Activated T-helper 2 cell treated with anti-CD3 and anti-CD28 coated beads, Interferon-gamma antibody, Interleukin-2, Interleukin-4, amounts not matched to agents 10 μg/mL and 5 μg/mL and 100 μg/mL, durations not matched to agents 14 hours and 24 hours and 36 hours (primary cell): ENCODE measurements around the gene EVA1C. TPM values are rescaled to one million over a fixed set of nuclear protein-coding genes. Genes with fewer than 3 reads are reported as not detected.
A peak's percentile ranks its signal among the peaks of the same experiment; 100 is the strongest.
"Not testable (repeated sequence)": the region's sequence is repeated elsewhere in the genome, so short reads cannot be mapped to it uniquely, and the experiment has no call there.

Experiments used
- DNase-seq: peaks from one replicate; pipeline ENCODE4 v3.0.0; 2021; ENCODE audit warnings: low spot score
- H3K27ac Mint-ChIP-seq: one replicate; pipeline ENCODE4 v1.8.0; 2021; ENCODE audit warnings: mixed read lengths
- H3K27me3 Mint-ChIP-seq: one replicate; pipeline ENCODE4 v1.8.0; 2021; ENCODE audit warnings: low read depth, mixed read lengths
- H3K36me3 Mint-ChIP-seq: one replicate; pipeline ENCODE4 v1.8.0; 2021; ENCODE audit warnings: low read depth, mixed read lengths
- H3K4me1 Mint-ChIP-seq: one replicate; pipeline ENCODE4 v1.8.0; 2021; ENCODE audit warnings: low read depth, mixed read lengths
- H3K4me3 Mint-ChIP-seq: one replicate; pipeline ENCODE4 v1.8.0; 2021; ENCODE audit warnings: low read depth, mild to moderate bottlenecking, moderate library complexity, mixed read lengths
- H3K9me3 Mint-ChIP-seq: one replicate; pipeline ENCODE4 v1.8.0; 2021; ENCODE audit warnings: mixed read lengths
- intact Hi-C: fragments of 100-400 bp; cut with micrococcal nuclease; formaldehyde crosslinking; loops from one replicate; pipeline ENCODE4 v1.15.1; 2023
- total RNA-seq: library from RNA; stranded (reverse); gene quantifications from 2 replicates; pipeline ENCODE4 v1.2.3, GENCODE V29; 2022

EVA1C gene, protein sequence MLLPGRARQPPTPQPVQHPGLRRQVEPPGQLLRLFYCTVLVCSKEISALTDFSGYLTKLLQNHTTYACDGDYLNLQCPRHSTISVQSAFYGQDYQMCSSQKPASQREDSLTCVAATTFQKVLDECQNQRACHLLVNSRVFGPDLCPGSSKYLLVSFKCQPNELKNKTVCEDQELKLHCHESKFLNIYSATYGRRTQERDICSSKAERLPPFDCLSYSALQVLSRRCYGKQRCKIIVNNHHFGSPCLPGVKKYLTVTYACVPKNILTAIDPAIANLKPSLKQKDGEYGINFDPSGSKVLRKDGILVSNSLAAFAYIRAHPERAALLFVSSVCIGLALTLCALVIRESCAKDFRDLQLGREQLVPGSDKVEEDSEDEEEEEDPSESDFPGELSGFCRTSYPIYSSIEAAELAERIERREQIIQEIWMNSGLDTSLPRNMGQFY
- 8.1 and 8.4 TPM in 2 replicates for total RNA-seq

DNA sequence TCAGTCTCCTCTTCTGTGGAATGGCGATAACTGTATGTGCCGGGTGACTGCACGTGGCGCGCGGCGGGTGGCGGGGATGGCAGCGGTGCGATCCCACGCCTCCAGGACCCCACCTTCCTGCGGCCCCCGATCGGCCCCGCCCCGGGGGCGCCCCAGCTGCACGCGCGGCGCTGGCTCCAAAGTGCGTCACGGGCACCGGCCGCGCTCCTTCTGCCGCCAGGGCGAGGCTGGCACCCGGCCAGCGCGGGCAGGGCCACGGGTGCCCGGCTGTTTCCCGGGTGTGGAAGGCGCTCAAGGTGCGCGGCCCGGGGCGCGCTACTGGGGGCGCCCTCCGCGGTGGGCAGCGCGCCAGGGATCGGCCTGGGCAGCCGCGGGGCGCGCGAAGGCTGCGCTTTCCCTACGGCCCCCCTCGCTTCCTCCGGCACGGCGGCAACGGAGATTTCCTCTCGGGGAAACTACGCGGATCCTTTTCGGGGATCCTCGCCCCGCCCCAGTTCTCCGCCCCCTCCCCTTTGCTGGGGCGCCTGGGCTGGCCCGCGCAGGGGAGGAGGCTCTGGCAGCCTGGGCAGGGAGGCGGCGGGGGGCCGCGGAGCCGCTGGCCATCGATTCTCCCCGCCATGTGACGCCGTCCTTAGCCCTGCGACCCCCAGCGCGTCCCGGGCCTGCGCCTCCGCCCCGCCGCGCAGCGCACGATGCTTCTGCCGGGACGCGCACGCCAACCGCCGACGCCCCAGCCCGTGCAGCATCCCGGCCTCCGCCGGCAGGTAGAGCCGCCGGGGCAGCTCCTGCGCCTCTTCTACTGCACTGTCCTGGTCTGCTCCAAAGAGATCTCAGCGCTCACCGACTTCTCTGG, at the start of gene EVA1C:
Gene EVA1C, plus strand, starts transcription at position 545 of the 853 bp plus-strand sequence. Its CDS starts 148 bp downstream, at position 693.
- Mint-ChIP-seq H3K27me3 (no peaks in the 10 kb centered on the region), H3K36me3 (no peaks in the 10 kb centered on the region), H3K4me3 (peak within 1 kb of the TSS; percentile 93), H3K4me1 (peaks cover 17% of the 10 kb centered on the region), H3K9me3 (no peaks in the 10 kb centered on the region), H3K27ac (peak within 1 kb of the TSS; percentile 91)
- DNase-seq = peak; percentile 34
- intact Hi-C loops = loop anchor here (5.0 kb wide), 4 partner anchors 80 to 360 kb away; partner anchors contain the start of genes MIS18A, PAXBP1 and SYNJ1

DNA sequence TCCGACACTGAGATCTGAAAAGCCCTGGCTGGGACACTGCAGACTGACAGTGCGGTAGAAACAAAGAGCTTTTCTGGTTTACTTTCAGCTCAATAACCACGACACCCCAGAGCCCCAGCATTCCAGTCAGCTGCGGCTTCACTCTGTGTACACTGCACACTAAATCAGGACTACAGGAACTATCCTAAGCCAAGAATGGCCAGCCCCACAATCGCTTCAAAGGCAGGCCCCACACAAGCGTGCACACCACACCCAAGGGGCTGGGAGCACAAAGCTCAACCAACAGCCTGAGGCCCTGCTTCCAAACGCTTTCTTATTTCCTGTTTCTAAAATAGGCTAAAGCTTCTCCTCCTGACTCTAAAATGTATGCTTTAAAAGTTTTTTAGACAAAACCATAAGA, 48.1 kb upstream of the EVA1C start:
- no peaks in the 10 kb centered on the region for H3K4me1 Mint-ChIP-seq
- H3K4me3 Mint-ChIP-seq = no peak overlapping the region
- no peak for DNase-seq
- H3K36me3 Mint-ChIP-seq = peaks cover 86% of the 10 kb centered on the region
- H3K27ac Mint-ChIP-seq = no peak overlapping the region
- no peaks in the 10 kb centered on the region for H3K27me3 Mint-ChIP-seq
- intact Hi-C loops = no loop called here
- no peaks in the 10 kb centered on the region for H3K9me3 Mint-ChIP-seq

DNA sequence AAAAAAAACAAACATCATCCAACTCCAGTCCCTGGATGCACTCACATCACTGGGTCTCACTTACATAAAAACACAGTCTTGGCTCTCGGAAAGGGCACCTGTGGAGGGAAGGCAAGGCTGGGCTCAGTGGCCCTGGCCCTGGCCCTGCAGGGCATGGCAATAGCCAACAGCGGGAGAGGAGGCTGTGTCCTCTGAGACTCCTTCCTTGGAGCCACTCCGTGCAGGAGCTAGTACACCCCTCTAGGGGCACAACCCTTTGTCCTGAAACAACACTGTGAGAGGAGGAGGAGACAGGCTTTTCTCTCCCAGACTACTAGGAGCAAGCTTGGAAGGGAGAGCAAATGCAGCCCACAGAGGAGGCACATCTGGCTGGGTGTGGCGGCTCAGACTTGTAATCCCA, 47.7 kb upstream of the EVA1C start:
- Mint-ChIP-seq H3K9me3 (no peaks in the 10 kb centered on the region), H3K36me3 (peaks cover 86% of the 10 kb centered on the region), H3K27ac (no peak overlapping the region), H3K4me1 (no peaks in the 10 kb centered on the region), H3K27me3 (no peaks in the 10 kb centered on the region), H3K4me3 (no peak overlapping the region)
- intact Hi-C loops = no loop called here
- DNase-seq = no peak

DNA sequence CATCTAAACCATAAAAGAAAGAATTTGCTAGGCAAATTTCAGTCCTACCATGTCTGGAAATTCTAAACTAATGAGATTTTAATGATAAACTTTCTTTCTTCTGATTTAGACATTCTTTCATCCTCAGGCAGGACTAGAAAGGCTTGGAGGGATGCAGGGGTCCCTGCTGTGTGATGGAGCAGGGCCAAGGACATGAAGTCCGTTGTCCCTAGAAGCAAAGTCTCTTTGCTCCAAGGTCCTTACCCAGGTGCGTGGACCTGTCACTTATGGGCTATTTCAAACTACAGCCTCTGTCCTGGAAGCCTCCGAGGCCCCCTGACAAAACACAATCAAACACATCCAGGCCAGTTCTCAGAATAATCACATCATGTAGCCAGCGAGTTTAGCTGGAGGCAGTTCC, 46.3 kb upstream of the EVA1C start:
- intact Hi-C loops = no loop called here
- Mint-ChIP-seq H3K9me3 (no peaks in the 10 kb centered on the region), H3K4me3 (no peak overlapping the region), H3K27ac (no peak overlapping the region), H3K36me3 (peaks cover 82% of the 10 kb centered on the region), H3K4me1 (no peaks in the 10 kb centered on the region), H3K27me3 (no peaks in the 10 kb centered on the region)
- DNase-seq = no peak

DNA sequence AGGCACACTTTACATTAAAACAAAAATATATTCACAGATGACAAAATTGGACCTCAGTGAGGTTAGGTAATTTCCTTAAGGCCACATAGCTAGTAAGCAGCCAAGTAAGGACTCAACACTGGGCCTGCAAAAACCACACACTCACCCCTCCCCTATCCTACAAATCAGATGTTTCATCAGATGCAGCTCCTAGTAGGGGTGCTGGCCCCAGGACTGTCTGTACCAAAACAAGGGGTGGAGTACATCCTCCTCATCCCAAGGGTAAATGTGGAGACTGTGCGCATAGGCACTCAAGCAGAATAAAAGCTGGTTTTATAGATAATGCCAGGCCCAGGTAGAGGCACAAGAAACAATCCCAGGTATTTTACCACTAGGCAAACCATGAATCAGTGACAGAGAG, 45.3 kb upstream of the EVA1C start:
- DNase-seq = no peak
- H3K27ac Mint-ChIP-seq = no peak overlapping the region
- intact Hi-C loops = no loop called here
- no peaks in the 10 kb centered on the region for H3K27me3 Mint-ChIP-seq
- H3K36me3 Mint-ChIP-seq = peaks cover 83% of the 10 kb centered on the region
- H3K4me3 Mint-ChIP-seq = no peak overlapping the region
- H3K9me3 Mint-ChIP-seq = no peaks in the 10 kb centered on the region
- H3K4me1 Mint-ChIP-seq = peaks cover 9% of the 10 kb centered on the region

DNA sequence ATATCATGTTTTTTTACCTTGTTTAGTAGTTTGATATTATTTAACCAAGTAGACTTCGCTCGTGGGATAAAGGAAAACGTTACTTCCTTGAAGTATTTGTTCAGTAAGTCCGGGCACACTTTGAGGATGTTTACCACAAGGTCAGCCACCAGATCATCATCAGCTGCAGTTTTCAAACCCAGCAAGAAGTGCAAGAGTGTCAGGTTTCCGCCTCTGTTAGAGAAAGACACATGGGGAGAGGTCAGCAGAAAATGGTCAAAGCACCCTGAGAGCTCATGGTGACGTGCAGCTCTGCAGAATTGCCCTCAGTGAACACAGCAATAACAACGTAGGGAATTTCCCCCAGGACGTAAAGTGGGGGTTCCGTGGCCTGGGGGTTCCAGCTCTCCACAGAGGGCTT, 44.1 kb upstream of the EVA1C start:
- Mint-ChIP-seq H3K9me3 (no peaks in the 10 kb centered on the region), H3K4me3 (no peak overlapping the region), H3K27ac (no peak overlapping the region), H3K27me3 (no peaks in the 10 kb centered on the region), H3K4me1 (peaks cover 10% of the 10 kb centered on the region), H3K36me3 (peaks cover 83% of the 10 kb centered on the region)
- intact Hi-C loops = no loop called here
- no peak for DNase-seq

DNA sequence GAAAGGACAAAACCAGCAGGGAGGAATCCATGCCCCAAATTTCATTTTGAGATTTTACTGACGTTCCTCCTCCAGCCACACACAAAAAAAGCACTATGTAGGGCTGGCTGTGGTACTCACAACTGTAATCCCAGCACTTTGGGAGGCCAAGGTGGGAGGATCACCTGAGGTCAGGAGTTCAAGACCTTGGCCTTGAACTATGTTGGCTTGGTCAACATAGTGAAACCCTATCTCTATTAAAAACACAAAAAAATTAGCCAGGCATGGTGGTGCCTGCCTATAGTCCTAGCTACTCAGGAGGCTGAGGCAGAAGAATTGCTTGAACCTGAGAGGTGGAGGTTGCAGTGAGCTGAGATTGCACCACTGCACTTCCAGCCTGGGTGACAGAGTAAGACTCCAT, 43.5 kb upstream of the EVA1C start:
- H3K4me3 Mint-ChIP-seq, DNase-seq, intact Hi-C loops, H3K9me3 Mint-ChIP-seq, H3K27me3 Mint-ChIP-seq: not testable (repeated sequence)
- H3K36me3 Mint-ChIP-seq = peaks cover 79% of the 10 kb centered on the region
- H3K27ac Mint-ChIP-seq = peak overlapping the region; percentile 43
- H3K4me1 Mint-ChIP-seq = peaks cover 10% of the 10 kb centered on the region

DNA sequence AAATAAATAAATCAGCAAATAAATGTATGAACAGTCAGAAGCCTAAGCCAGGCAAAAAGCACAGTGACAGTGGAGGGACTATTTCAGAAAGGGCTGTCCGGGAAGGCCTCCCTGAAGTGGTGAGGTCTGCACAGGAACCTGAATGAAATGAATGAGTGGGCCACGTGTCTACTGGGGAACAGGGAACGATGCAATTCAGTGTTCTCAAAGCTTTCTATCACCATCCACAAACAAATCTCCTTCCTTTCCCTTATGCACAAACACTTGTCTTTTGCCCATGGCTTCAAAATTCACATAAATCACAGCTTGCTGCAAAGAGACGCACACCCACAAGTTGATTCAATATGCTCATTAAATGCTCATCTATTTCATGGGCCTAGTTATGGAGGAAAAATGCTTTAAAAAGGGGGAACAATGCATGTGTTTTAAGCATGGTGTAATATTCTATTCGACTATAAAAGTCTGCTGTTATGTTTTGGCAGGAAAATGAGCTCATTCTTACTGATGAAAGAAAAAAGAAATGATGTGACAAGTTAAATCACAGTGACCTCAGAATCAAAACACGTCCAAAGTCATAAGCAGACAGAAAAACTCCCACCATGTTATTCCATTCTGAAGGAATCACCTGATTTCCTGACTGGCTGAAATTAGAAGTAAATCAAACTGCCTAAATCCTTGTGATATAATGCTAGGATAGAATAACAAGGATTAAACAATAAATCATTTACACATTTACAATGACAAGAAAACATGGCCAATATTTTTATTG, 41.3 kb upstream of the EVA1C start:
- H3K36me3 Mint-ChIP-seq = peaks cover 82% of the 10 kb centered on the region
- H3K9me3 Mint-ChIP-seq = no peaks in the 10 kb centered on the region
- H3K4me1 Mint-ChIP-seq = peaks cover 10% of the 10 kb centered on the region
- intact Hi-C loops = no loop called here
- no peak overlapping the region for H3K4me3 Mint-ChIP-seq
- DNase-seq = no peak
- H3K27ac Mint-ChIP-seq = no peak overlapping the region
- H3K27me3 Mint-ChIP-seq = no peaks in the 10 kb centered on the region

DNA sequence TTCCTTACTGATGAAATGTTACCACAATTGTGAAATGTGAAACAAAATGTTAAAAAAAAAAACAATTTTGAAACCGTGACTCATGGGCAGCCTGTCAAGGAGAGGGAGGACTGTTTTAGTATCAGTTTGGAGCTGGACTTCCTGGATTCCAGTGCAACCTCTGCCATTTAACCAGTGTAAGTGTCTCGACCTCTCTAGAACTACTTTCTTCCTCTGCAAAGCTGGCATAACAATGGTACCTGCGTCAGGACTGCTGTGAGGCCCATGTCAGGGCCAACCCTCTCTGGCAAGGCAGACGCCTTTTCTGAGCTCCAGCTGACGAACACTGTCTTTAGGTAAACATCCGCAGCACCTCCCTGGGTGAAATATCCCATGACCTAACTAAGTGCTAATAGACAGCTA, 40.6 kb upstream of the EVA1C start:
- Mint-ChIP-seq H3K9me3 (no peaks in the 10 kb centered on the region), H3K27ac (peak overlapping the region; percentile 28), H3K4me1 (peaks cover 10% of the 10 kb centered on the region), H3K27me3 (no peaks in the 10 kb centered on the region), H3K36me3 (peaks cover 83% of the 10 kb centered on the region), H3K4me3 (no peak overlapping the region)
- DNase-seq = no peak
- intact Hi-C loops = no loop called here

DNA sequence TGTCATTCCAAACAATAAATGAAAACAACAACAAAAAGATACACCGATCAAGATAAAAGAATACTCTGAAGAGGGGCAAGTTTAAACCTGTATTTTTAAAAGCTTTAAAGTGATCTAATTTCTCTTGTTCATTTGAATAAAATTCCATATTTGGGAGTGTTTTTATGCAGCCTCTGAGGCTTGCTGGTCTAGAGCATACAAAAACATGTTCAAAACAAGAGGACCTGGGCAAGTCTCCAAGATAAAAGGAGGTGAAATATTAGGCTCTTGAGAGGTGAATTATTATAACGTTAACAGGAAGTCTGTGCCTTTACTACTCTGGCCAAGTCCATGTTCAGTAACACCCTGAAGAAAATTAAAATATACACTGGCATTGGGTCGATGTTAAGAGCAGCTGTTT, 39.8 kb upstream of the EVA1C start:
- H3K27ac Mint-ChIP-seq = no peak overlapping the region
- H3K9me3 Mint-ChIP-seq = no peaks in the 10 kb centered on the region
- H3K36me3 Mint-ChIP-seq = peaks cover 83% of the 10 kb centered on the region
- peaks cover 10% of the 10 kb centered on the region for H3K4me1 Mint-ChIP-seq
- intact Hi-C loops = no loop called here
- H3K4me3 Mint-ChIP-seq = no peak overlapping the region
- H3K27me3 Mint-ChIP-seq = no peaks in the 10 kb centered on the region
- no peak for DNase-seq

DNA sequence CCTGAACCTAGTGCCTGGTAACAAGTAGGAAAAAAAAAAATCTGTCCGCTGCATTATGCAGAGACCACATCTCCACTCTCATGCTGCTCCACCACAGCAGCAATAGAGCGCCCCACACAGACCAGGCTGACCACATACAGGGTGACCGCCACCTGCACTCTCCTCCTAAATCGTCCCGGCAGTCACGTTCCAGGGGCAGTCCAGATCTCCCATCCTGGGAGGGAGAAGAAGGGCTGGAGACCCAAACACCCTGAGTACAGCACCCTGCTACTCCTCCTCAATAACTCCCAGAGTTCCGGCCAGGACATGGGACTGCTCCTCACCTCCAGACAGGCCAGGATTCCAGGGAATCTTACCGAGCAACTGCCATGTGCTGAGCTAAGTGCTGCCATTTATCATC, 35.0 kb upstream of the EVA1C start:
- Mint-ChIP-seq H3K27ac (no peak overlapping the region), H3K4me3 (no peak overlapping the region), H3K4me1 (no peaks in the 10 kb centered on the region), H3K9me3 (no peaks in the 10 kb centered on the region), H3K36me3 (peaks cover 84% of the 10 kb centered on the region), H3K27me3 (no peaks in the 10 kb centered on the region)
- no peak for DNase-seq
- intact Hi-C loops = no loop called here

DNA sequence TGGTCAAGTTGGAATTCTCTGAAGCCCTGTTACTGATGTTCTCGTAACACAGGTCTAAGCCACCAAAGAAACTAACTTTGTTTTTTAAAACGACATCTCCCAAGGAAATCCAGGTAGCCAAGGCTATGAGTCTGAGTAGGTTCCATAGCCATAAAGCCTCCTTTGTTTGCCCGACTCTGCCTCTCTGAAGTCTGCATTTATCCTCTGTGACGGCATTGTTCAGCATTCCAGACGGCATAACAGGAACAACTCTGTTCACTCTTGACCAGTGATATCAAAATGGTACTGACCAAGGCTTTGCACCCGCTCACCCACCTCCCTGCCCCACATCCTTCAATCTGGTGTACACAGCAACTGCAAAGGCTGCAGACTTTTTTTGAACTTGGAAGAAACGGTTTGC, 34.5 kb upstream of the EVA1C start:
- Mint-ChIP-seq H3K9me3 (no peaks in the 10 kb centered on the region), H3K4me1 (no peaks in the 10 kb centered on the region), H3K4me3 (no peak overlapping the region), H3K27me3 (no peaks in the 10 kb centered on the region), H3K36me3 (peaks cover 84% of the 10 kb centered on the region), H3K27ac (no peak overlapping the region)
- no peak for DNase-seq
- intact Hi-C loops = no loop called here
